ENCODE data around the gene PHYHD1.

DNA sequence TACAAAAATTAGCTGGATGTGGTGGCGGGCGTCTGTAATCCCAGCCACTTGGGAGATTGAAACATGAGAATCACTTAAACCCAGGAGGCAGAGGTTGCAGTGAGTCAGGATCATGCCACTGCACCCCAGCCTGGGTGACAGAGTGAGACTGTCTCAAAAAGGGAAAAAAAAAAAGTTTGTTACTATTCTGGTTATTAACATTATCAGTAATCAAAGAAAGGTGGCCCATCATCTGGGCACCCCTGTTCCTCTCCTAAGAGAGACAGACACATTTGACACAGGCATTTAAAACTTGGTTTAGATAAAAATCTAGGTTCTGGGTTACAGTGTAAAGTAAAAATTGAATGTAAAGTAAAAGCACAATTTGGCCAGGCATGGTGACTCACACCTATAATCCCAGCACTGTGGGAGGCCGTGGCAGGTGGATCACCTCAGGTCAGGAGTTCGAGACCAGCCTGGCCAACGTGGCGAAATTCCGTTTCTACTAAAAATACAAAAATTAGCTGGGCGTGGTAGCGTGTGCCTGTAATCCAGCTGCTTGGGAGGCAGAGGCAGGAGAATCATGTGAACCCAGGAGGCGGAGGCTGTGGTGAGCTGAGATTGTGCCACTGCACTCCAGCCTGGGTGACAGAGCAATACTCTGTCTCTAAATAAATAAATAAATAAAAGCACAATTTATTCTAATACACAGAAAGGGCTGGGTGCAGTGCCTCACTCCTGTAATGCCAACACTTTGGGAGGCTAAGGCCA is 16.7 kb upstream of the PHYHD1 start:
- TF ChIP-seq, protein P1, sequence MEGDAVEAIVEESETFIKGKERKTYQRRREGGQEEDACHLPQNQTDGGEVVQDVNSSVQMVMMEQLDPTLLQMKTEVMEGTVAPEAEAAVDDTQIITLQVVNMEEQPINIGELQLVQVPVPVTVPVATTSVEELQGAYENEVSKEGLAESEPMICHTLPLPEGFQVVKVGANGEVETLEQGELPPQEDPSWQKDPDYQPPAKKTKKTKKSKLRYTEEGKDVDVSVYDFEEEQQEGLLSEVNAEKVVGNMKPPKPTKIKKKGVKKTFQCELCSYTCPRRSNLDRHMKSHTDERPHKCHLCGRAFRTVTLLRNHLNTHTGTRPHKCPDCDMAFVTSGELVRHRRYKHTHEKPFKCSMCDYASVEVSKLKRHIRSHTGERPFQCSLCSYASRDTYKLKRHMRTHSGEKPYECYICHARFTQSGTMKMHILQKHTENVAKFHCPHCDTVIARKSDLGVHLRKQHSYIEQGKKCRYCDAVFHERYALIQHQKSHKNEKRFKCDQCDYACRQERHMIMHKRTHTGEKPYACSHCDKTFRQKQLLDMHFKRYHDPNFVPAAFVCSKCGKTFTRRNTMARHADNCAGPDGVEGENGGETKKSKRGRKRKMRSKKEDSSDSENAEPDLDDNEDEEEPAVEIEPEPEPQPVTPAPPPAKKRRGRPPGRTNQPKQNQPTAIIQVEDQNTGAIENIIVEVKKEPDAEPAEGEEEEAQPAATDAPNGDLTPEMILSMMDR (IDR thresholded peaks at IDR 0.05), result no peak
- no peak for TF ChIP-seq EP300 (IDR thresholded peaks at IDR 0.05)

Data from A549 (cell line).